ENCODE data around the gene CHST5.
"Not testable (repeated sequence)": the region's sequence is repeated elsewhere in the genome, so short reads cannot be mapped to it uniquely, and the experiment has no call there.

CHST5 gene

GRCh38 chr16:75548456-75548855, 12.5 kb upstream of the CHST5 start:
- not testable (repeated sequence) for DNase-seq

- DNase-seq: no peak
These were observed 10.4 kb upstream of the CHST5 start for GRCh38 chr16:75546293-75546692.

- DNase-seq: not testable (repeated sequence)
These were observed 10.0 kb upstream of the CHST5 start for GRCh38 chr16:75545879-75546278.

GRCh38 chr16:75542462-75542861, 6.6 kb upstream of the CHST5 start:
- not testable (repeated sequence) for DNase-seq

- no peak for DNase-seq
These were observed 5.3 kb upstream of the CHST5 start for GRCh38 chr16:75541236-75541635.

GRCh38 chr16:75538882-75539565, 3.1 kb upstream of the CHST5 start:
- not testable (repeated sequence) for DNase-seq

GRCh38 chr16:75537776-75538175, 1.9 kb upstream of the CHST5 start:
- no peak for DNase-seq

- DNase-seq: no peak
These were observed 581 bp downstream of the CHST5 start for GRCh38 chr16:75535211-75535843.

- no peak for DNase-seq
These were observed 1.2 kb downstream of the CHST5 start for GRCh38 chr16:75534560-75535205.

GRCh38 chr16:75532791-75533190, 3.1 kb downstream of the CHST5 start:
- DNase-seq: no peak

- DNase-seq: no peak
These were observed 3.7 kb downstream of the CHST5 start for GRCh38 chr16:75532142-75532765.

- no peak for DNase-seq
These were observed 5.9 kb downstream of the CHST5 start for GRCh38 chr16:75529959-75530358.

- DNase-seq: no peak
These were observed 6.6 kb downstream of the CHST5 start for GRCh38 chr16:75529056-75529905.

GRCh38 chr16:75527825-75528299, 8.0 kb downstream of the CHST5 start:
- no peak for DNase-seq

GRCh38 chr16:75526032-75526790, 9.7 kb downstream of the CHST5 start:
- DNase-seq: no peak

- no peak for DNase-seq
These were observed 16.7 kb downstream of the CHST5 start for GRCh38 chr16:75519175-75519574.

GRCh38 chr16:75516189-75516966, 19.5 kb downstream of the CHST5 start:
- DNase-seq: not testable (repeated sequence)

- DNase-seq: no peak
These were observed 21.6 kb downstream of the CHST5 start for GRCh38 chr16:75514296-75514695.

- no peak for DNase-seq
These were observed 29.3 kb downstream of the CHST5 start for GRCh38 chr16:75506574-75506973.

- DNase-seq: no peak
These were observed 29.8 kb downstream of the CHST5 start for GRCh38 chr16:75506107-75506506.

- DNase-seq: no peak
These were observed 32.1 kb downstream of the CHST5 start for GRCh38 chr16:75503801-75504200.
